GM19324 (cell line): ENCODE data around the gene SERPINI1.
A peak's percentile ranks its signal among the peaks of the same experiment; 100 is the strongest.

Source experiments
- ATAC-seq: cut with Tn5 transposase; IDR thresholded peaks from one replicate; pipeline ENCODE4 v1.9.1; 2021; ENCODE audit warnings: mild to moderate bottlenecking, moderate library complexity; ENCODE audit not compliant: unreplicated experiment, low FRiP score

Gene SERPINI1, protein sequence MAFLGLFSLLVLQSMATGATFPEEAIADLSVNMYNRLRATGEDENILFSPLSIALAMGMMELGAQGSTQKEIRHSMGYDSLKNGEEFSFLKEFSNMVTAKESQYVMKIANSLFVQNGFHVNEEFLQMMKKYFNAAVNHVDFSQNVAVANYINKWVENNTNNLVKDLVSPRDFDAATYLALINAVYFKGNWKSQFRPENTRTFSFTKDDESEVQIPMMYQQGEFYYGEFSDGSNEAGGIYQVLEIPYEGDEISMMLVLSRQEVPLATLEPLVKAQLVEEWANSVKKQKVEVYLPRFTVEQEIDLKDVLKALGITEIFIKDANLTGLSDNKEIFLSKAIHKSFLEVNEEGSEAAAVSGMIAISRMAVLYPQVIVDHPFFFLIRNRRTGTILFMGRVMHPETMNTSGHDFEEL

GRCh38 chr3:167735233-167736138 is at the start of gene SERPINI1:
Gene SERPINI1 (plus strand): TSS chr3:167735721. CDS start chr3:167789129, 53,408 bp downstream.
- peak; percentile 65 for ATAC-seq

DNA sequence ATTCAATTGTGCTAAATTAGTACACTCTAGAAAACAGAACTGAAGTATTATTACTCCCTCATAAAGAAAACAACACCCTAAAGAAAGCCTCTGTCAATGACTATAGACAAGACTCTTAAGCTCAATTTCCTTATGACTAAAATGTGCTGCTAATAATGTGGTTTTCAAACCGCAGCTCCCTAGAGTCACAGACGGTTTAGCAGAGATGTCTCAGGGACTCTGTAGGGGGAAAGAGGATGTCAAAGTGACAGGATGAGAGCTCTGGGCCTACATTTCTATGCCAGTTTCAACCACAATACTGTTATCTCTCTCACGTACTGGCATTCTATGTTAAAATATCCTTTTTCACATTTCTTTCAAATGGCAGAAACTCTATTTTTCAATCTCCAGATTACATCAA is 44.2 kb upstream of the SERPINI1 start:
- ATAC-seq = peak; percentile 99

GRCh38 chr3:167694121-167694520 is 41.4 kb upstream of the SERPINI1 start:
- no peak for ATAC-seq

- ATAC-seq = no peak
Observed at GRCh38 chr3:167700046-167700445, 35.5 kb upstream of the SERPINI1 start.

- ATAC-seq = no peak
Observed at GRCh38 chr3:167700926-167701325, 34.6 kb upstream of the SERPINI1 start.

- ATAC-seq = no peak
Observed at GRCh38 chr3:167705840-167706239, 29.7 kb upstream of the SERPINI1 start.

GRCh38 chr3:167709690-167710089 is 25.8 kb upstream of the SERPINI1 start:
- ATAC-seq = no peak

- no peak for ATAC-seq
Observed at GRCh38 chr3:167710552-167710951, 25.0 kb upstream of the SERPINI1 start.

DNA sequence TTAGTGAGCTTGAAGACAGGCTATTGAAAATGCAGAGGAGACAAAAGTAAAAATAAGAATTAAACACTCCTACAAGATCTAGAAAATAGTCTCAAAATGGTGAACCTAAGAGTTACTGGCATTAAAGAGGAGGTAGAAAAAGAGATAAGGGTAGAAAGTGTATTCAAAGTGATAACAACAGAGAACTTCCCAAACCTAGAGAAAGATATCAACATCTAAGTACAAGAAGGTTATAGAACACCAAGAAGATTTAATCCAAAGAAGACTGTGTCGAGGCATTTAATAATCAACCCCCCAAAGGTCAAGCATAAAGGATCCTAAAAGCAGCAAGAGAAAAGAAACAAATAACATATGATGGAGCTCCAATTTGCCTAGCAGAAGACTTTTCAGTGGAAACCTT is 24.1 kb upstream of the SERPINI1 start:
- ATAC-seq = no peak

DNA sequence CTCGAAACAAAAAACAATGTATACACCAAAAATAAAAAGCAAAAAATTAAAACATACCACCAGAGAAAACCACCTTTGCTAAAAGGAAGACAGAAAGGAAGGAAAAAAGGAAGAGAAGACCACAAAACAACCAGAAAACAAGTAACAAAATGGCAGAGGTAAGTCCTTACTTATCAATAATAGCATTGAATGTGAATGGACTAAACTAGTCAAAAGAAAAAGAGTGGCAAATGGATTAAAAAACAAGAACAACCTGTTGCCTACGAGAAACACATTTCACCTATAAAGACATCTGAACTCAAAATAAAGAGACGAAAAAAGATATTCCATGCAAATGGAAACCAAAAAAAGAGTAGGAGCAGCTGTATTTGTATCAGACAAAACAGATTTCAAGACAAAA is 23.1 kb upstream of the SERPINI1 start:
- no peak for ATAC-seq

DNA sequence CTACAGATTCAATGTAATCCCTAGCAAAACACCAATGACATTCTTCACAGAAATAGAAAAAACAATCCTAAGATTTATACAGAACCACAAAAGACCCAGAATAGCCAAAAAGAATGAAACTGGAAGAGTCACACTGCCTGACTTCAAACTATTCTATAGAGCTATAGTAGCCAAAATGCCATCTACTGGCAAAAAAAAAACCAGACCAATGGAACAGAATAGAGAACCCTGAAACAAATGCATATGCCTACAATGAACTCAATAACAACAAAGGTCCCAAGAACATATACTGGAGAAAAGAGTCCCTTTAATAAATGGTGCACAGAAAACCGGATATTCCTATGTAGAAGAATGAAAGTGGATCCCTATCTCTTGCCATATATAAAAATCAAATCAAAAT is 20.6 kb upstream of the SERPINI1 start:
- no peak for ATAC-seq

GRCh38 chr3:167716920-167717319 is 18.6 kb upstream of the SERPINI1 start:
- ATAC-seq = no peak

- no peak for ATAC-seq
Observed at GRCh38 chr3:167718582-167718981, 16.9 kb upstream of the SERPINI1 start.

DNA sequence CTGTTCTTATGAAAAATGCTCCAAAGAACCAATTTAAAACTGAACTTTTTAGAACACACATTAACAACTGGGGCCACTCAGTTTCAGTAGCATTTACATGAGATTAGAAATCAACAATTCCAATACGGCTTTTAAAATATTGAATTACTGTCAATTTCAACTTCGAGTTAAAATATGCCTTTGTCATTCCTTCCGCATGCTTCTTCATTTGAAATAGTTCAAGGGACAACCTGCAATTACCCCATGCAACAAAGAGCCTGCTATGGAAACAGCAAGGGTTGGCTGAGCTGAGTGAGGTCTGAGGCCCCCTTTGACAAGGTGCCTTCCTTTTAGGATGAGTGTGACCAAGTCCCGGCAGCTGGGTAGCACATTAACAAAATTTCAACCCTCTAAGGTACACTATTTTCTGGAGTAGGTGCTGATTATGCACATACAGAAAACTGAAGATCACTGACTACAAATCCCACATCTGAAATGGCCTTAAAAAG is 12.5 kb upstream of the SERPINI1 start:
- no peak for ATAC-seq

DNA sequence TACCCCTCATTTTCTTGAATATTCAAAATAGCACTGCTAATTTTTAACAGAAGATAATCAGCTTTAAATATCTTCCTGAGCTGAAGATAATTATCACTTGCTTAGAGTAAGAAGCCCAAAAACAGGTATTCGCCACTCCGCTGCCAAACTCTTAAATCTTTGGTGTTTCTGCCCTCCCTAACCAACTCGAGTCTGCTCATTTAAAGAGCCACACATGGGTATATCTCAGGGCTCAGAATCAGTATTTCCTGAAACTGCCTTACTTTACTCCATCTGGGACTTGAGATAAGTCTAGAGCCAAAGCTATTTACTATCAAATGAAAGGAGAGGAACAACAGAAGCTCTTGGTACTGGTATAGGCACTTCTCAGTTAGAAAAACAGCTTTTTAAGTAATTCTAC is 11.6 kb upstream of the SERPINI1 start:
- ATAC-seq = no peak

- no peak for ATAC-seq
Observed at GRCh38 chr3:167728176-167728575, 7.3 kb upstream of the SERPINI1 start.

- ATAC-seq = no peak
Observed at GRCh38 chr3:167728632-167729323, 6.7 kb upstream of the SERPINI1 start.

- no peak for ATAC-seq
Observed at GRCh38 chr3:167729591-167729990, 5.9 kb upstream of the SERPINI1 start.

DNA sequence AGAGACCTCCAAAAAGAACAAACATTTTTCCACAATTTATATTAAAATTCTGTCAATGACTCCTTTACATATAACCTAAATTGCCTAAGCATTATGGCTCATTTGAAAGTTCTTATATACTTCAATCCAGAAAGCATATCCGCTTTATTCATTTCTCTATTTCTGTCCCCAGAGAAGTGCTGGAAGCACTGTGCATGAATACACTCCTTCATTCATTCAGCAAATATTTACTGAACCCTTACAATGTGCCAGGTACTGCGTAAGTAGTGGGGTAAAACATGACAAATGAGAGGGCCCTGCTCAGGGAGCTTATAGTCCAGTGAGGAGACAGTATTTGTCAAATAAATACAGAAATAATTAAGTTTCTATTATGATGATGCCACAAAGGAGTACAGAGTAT is 4.1 kb upstream of the SERPINI1 start:
- ATAC-seq = no peak

DNA sequence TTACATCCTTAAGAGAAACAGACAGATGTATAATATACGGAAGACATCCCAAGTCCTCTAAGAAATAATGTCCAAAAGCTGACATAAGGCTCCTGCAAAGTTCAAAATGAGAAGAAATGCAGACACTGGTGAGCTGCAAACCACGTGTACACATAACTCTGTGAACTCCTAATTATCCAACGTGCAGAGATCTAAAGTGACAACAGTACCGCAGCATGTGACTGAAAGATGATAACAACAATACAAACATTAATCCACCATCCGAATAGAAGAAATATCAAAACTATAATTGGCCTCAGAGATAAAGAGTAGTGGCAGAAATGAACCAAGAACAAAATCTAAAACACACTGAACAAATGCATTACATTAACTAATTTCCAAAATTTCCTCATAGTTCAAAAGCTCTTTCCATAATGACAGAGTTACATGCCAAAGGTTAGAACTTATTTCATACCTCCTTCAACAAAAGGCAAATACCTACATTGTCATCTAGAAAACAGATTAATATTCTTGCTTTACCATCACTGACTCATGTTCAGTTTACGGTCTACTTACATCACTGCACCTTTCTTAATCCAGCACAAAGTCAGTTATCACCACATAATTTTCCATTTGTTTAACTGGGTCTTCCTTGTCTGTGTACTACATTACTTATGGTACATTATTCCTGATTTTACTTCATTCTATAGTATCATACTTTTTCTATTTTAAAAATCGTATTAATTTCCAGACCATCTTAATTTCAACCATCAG is 3.0 kb upstream of the SERPINI1 start:
- no peak for ATAC-seq
